K562 (cell line): ENCODE data around the gene NTRK2. TPM values are rescaled to one million over a fixed set of nuclear protein-coding genes. Genes with fewer than 3 reads are reported as not detected.

Experiments used
- ATAC-seq: fragments of 200-7000 bp; cut with Tn5 transposase; 3 replicates; pipeline ENCODE4 v1.9.1; 2020; ENCODE audit warnings: moderate library complexity
- BruUV-seq: library from RNA; stranded (reverse); fragments of 400-500 nt; replicated peaks from 2 replicates; lab custom pipeline; 2021; lab: Mats Ljungman, UMichigan
- CTCF ChIA-PET: fragments of 300-600 bp; formaldehyde crosslinking; extraction: SDS; loops from one replicate; lab custom pipeline; 2021; ENCODE audit warnings: low intra/inter-chr PET ratio; lab: Yijun Ruan, JAX
- POLR2A ChIA-PET: fragments of 300-600, 350-650 bp; sonication (Branson Sonifier 250); formaldehyde crosslinking; extraction: SDS; loops from one replicate; lab custom pipeline; 2021; ENCODE audit warnings: antibody characterized with exemption, inconsistent platforms; lab: Yijun Ruan, JAX
- DNase-seq, 4 experiments: peaks; one replicate each; pipeline versions ENCODE4 v3.0.0 to v3.0.0-alpha.2; 2011 to 2018; ENCODE audit warnings: low spot score in 3 of 4, mixed read lengths in 3 of 4; ENCODE audit errors: extremely low read depth in 1 of 4
- FAIRE-seq: peaks from 2 replicates; lab custom pipeline; 2011; peaks lifted over from hg19 to GRCh38; lab: Jason Lieb, UNC
- H2AFZ ChIP-seq: 2 replicates; pipeline ENCODE4 v1.6.0; 2011; ENCODE audit warnings: low read depth, low read length, control low read depth, inconsistent platforms
- H3K27ac ChIP-seq: fragments of 200-600 bp; 3 replicates; pipeline ENCODE4 v1.8.0; 2011; ENCODE audit warnings: low read depth, mild to moderate bottlenecking, control low read depth, inconsistent platforms, low read length, moderate library complexity, mixed read lengths; ENCODE audit errors: extremely low read depth
- H3K27me3 ChIP-seq, 2 experiments: fragments of 300-600 bp in 1 of 2; 2 replicates in 1 of 2; 3 replicates in 1 of 2; pipeline versions ENCODE4 v1.6.0 to v1.8.0; 2011; ENCODE audit warnings: inconsistent platforms in 2 of 2, low read length in 2 of 2, mild to moderate bottlenecking in 1 of 2, mixed read lengths in 1 of 2, moderate library complexity in 1 of 2; ENCODE audit not compliant: control insufficient read depth in 2 of 2, insufficient read depth in 2 of 2
- H3K36me3 ChIP-seq: fragments of 300-600 bp; 3 replicates; pipeline ENCODE4 v1.8.0; 2011; ENCODE audit warnings: mild to moderate bottlenecking, low read length, inconsistent platforms; ENCODE audit not compliant: control insufficient read depth, insufficient read depth
- H3K4me1 ChIP-seq, 2 experiments: fragments of 200-600 bp in 1 of 2; replicated peaks in 1 of 2; 2 replicates in 1 of 2; 3 replicates in 1 of 2; pipeline versions ENCODE4 v1.5.1 to v1.8.0; 2011; ENCODE audit warnings: inconsistent platforms in 2 of 2, low read length in 2 of 2, mild to moderate bottlenecking in 1 of 2, mixed read lengths in 1 of 2, moderate library complexity in 1 of 2; ENCODE audit not compliant: control insufficient read depth in 2 of 2, insufficient read depth in 2 of 2
- H3K4me2 ChIP-seq: 2 replicates; pipeline ENCODE4 v1.6.1; 2011; ENCODE audit warnings: low read length, control low read depth, inconsistent platforms, mixed read lengths; ENCODE audit not compliant: insufficient read depth
- H3K4me3 ChIP-seq: fragments of 200-600 bp; sonication (generic), shearing (Covaris generic); 2 replicates; pipeline ENCODE4 v1.5.1; 2016; ENCODE audit warnings: control low read depth, inconsistent platforms
- H3K79me2 ChIP-seq: fragments of 200-600 bp; 3 replicates; pipeline ENCODE4 v1.8.0; 2011; ENCODE audit warnings: low read length, inconsistent platforms; ENCODE audit not compliant: control insufficient read depth, insufficient read depth
- H3K9ac ChIP-seq, 2 experiments: 2 replicates each; pipeline versions ENCODE4 v1.6.0 to v1.6.1; 2011; ENCODE audit warnings: low read depth in 2 of 2, low read length in 2 of 2, control low read depth in 1 of 2, inconsistent platforms in 1 of 2, mild to moderate bottlenecking in 1 of 2, mixed read lengths in 1 of 2; ENCODE audit not compliant: insufficient read depth in 1 of 2
- H3K9me1 ChIP-seq: one replicate; pipeline ENCODE4 v1.6.0; 2011; ENCODE audit warnings: inconsistent platforms, mild to moderate bottlenecking, low read length, moderate library complexity; ENCODE audit not compliant: control insufficient read depth, insufficient read depth
- H3K9me3 ChIP-seq: replicated peaks from 2 replicates; pipeline ENCODE4 v1.5.1; 2011; ENCODE audit warnings: low read depth, low read length, inconsistent platforms; ENCODE audit not compliant: control insufficient read depth, insufficient read depth
- H4K20me1 ChIP-seq: replicated peaks from 2 replicates; pipeline ENCODE4 v1.6.1; 2011; ENCODE audit warnings: low read length, inconsistent platforms, mixed read lengths; ENCODE audit not compliant: control insufficient read depth, insufficient read depth
- DMBX1 ChIP-seq: fragments of 250-450 bp; sonication (Bioruptor Pico); IDR thresholded peaks from 2 replicates; pipeline ENCODE4 v1.8.0; 2022; ENCODE audit warnings: inconsistent platforms, mild to moderate bottlenecking, moderate library complexity, borderline replicate concordance
- E2F6 ChIP-seq, 2 experiments: IDR thresholded peaks; 2 replicates each; pipeline ENCODE4 v1.6.1; 2011; ENCODE audit warnings: borderline replicate concordance in 1 of 2, control low read depth in 1 of 2, low read depth in 1 of 2, low read length in 1 of 2, mild to moderate bottlenecking in 1 of 2, mixed read lengths in 1 of 2, moderate library complexity in 1 of 2; ENCODE audit not compliant: insufficient read depth in 1 of 2, insufficient read length in 1 of 2, poor library complexity in 1 of 2, severe bottlenecking in 1 of 2; ENCODE audit errors: extremely low read depth in 1 of 2
- GABPB1 ChIP-seq: sonication (generic); formaldehyde crosslinking; IDR thresholded peaks from 2 replicates; pipeline ENCODE4 v1.8.0; 2022; ENCODE audit warnings: mild to moderate bottlenecking, missing genetic modification reagents
- HNRNPL ChIP-seq: fragments of 200-400 bp; formaldehyde crosslinking; IDR thresholded peaks from 2 replicates; pipeline ENCODE4 v1.6.1; 2017; ENCODE audit warnings: low read depth, mild to moderate bottlenecking, low read length
- MXD1 ChIP-seq: fragments of 250-450 bp; sonication (Bioruptor Pico); IDR thresholded peaks from 2 replicates; pipeline ENCODE4 v1.8.0; 2021; ENCODE audit warnings: borderline replicate concordance, mild to moderate bottlenecking, moderate library complexity; ENCODE audit not compliant: poor library complexity, severe bottlenecking
- MYNN ChIP-seq, 2 experiments: sonication (generic); formaldehyde crosslinking in 1 of 2; IDR thresholded peaks; 2 replicates each; pipeline versions ENCODE4 v1.5.0 to v1.6.1; 2016 to 2020; ENCODE audit warnings: antibody characterized with exemption in 1 of 2, missing genetic modification reagents in 1 of 2
- NONO ChIP-seq, 2 experiments: fragments of 200-400 bp in 1 of 2; fragments of 450-650 bp in 1 of 2; formaldehyde crosslinking in 1 of 2; IDR thresholded peaks; 2 replicates each; pipeline ENCODE4 v1.6.1; 2017; ENCODE audit warnings: low read depth in 2 of 2, mild to moderate bottlenecking in 2 of 2, moderate library complexity in 2 of 2, low read length in 1 of 2
- PBX2 ChIP-seq, 2 experiments: IDR thresholded peaks in 1 of 2; conservative IDR thresholded peaks in 1 of 2; 2 replicates each; pipeline ENCODE4 v1.6.1; 2016; ENCODE audit warnings: low read depth in 2 of 2, mild to moderate bottlenecking in 1 of 2, missing compliant biosample characterization in 1 of 2, missing genetic modification characterization in 1 of 2, moderate library complexity in 1 of 2
- ZFP1 ChIP-seq: fragments of 450-650 bp; formaldehyde crosslinking; IDR thresholded peaks from 2 replicates; pipeline ENCODE4 v1.4.0; 2020; ENCODE audit warnings: mild to moderate bottlenecking, mixed read lengths
- ZHX1 ChIP-seq: fragments of 150-350 bp; conservative IDR thresholded peaks from 2 replicates; pipeline ENCODE4 v1.6.1; 2014; ENCODE audit warnings: low read length
- ZNF174 ChIP-seq: fragments of 250-450 bp; sonication (Bioruptor Pico); IDR thresholded peaks from 2 replicates; pipeline ENCODE4 v1.4.0; 2020; ENCODE audit warnings: mild to moderate bottlenecking
- WGBS: fragments of 100-300 bp; shearing (Covaris generic); methylation state at CpG from one replicate; pipeline ENCODE4 v1.1.6; 2016; ENCODE audit warnings: low coverage, mixed read lengths; ENCODE audit not compliant: insufficient coverage; ENCODE audit errors: missing lambda C conversion rate; 5-methylcytosine and 5-hydroxymethylcytosine counted together
- in situ Hi-C: fragments of 300-500 bp; cut with MboI; formaldehyde crosslinking; loops from 4 replicates; pipeline ENCODE4 v1.15.0; 2018; ENCODE audit warnings: inconsistent platforms, mixed read lengths
- intact Hi-C: fragments of 100-400 bp; cut with micrococcal nuclease; formaldehyde crosslinking; loops from 2 replicates; pipeline ENCODE4 v1.14.2; 2022
- polyA plus RNA-seq, 8 experiments: library from polyadenylated mRNA; depleted of rRNA in 4 of 8; stranded (reverse) in 5 of 8; unstranded in 3 of 8; fragments of >200 nt; fragmentation: Nextera tagmentation in 2 of 8; fragmentation: Illumina TruSeq in 1 of 8; extraction: Ambion mirVana in 2 of 8; extraction: Trizol in 1 of 8; gene quantifications; 2 replicates each; pipeline versions ENCODE4 v1.2.1 to v1.2.3, GENCODE V29; 2011 to 2014; ENCODE audit warnings: inconsistent platforms in 1 of 8, missing spikeins in 1 of 8
- total RNA-seq, 7 experiments: library from RNA; depleted of rRNA in 6 of 7; stranded (reverse); fragments of >200 nt in 6 of 7; fragmentation: Illumina TruSeq in 2 of 7; extraction: Trizol in 2 of 7; gene quantifications; 2 replicates each; pipeline versions ENCODE4 v1.2.1 to v1.2.3, GENCODE V29; 2011 to 2021; ENCODE audit warnings: low replicate concordance in 1 of 7

Gene NTRK2
- total and polyA plus RNA-seq, 9 of the 15 experiments (the other 6 are each of a cell fraction or from before 2014, with no cell fraction given): not detected

- FAIRE-seq: no peak
- intact Hi-C loops: no loop called here
- in situ Hi-C loops: no loop called here
Measured at GRCh38 chr9:84843175-84843824, 173.8 kb downstream of the NTRK2 start.

More at GRCh38 chr9:84843175-84843824, 173.8 kb downstream of the NTRK2 start:
- H3K4me2 ChIP-seq: no peak overlapping the region
- ATAC-seq (no peak), DNase-seq (no peak)
- H3K9me1 ChIP-seq: no peaks in the 10 kb centered on the region
- no peaks in the 10 kb centered on the region for H4K20me1 ChIP-seq
- no peaks in the 10 kb centered on the region for H3K79me2 ChIP-seq
- no peak overlapping the region for H3K4me3 ChIP-seq
- H3K9ac ChIP-seq: no peak overlapping the region
- H2AFZ ChIP-seq: no peak overlapping the region
- TF ChIP-seq GABPB1 (CRISPR knock-in tag): no peak
- TF ChIP-seq ZNF174: no peak
- no peak for TF ChIP-seq HNRNPL
- TF ChIP-seq MYNN (IDR thresholded peaks at IDR 0.05): no peak
- no peak for TF ChIP-seq MYNN (CRISPR knock-in tag; IDR thresholded peaks at IDR 0.05)
- no peak for TF ChIP-seq NONO (IDR thresholded peaks at IDR 0.05; ENCODE audit: low read depth in 2 of 2, low read length in 1 of 2)
- no peak for TF ChIP-seq MXD1 (CRISPR knock-in tag)
- TF ChIP-seq ZFP1: no peak
- TF ChIP-seq PBX2 (CRISPR knock-in tag; IDR thresholded peaks at IDR 0.05; ENCODE audit: low read depth): no peak
- no peak for TF ChIP-seq PBX2 (tag; conservative IDR thresholded peaks at IDR 0.05; ENCODE audit: low read depth)
- TF ChIP-seq DMBX1 (CRISPR knock-in tag): no peak
- TF ChIP-seq E2F6 (IDR thresholded peaks at IDR 0.05; ENCODE audit: borderline replicate concordance in 1 of 2, extremely low read depth in 1 of 2, insufficient read depth in 1 of 2, insufficient read length in 1 of 2, low read depth in 1 of 2, low read length in 1 of 2, poor library complexity in 1 of 2, severe bottlenecking in 1 of 2): no peak
- no peak for TF ChIP-seq ZHX1
- no peaks in the 10 kb centered on the region for H3K9me3 ChIP-seq
- POLR2A ChIA-PET: no interaction called here
- H3K4me1 ChIP-seq: no peaks in the 10 kb centered on the region
- H3K27me3 ChIP-seq: no peaks in the 10 kb centered on the region
- no peak overlapping the region for H3K27ac ChIP-seq
- CTCF ChIA-PET: no interaction called here
- 0% methylated on average over 3 of the region's 5 CpGs for WGBS
- no TSS peak for BruUV-seq
- no peaks in the 10 kb centered on the region for H3K36me3 ChIP-seq
